AG04450 (cell line): ENCODE results near the gene TACC3. TPM values are rescaled to one million over a fixed set of nuclear protein-coding genes. Genes with fewer than 3 reads are reported as not detected.

Experiments used
- CTCF ChIA-PET: fragments of 300-600, 350-600 bp; formaldehyde crosslinking; extraction: SDS; loops from one replicate; lab custom pipeline; 2022; ENCODE audit warnings: antibody characterized with exemption, inconsistent platforms; lab: Charles Lee
- POLR2A ChIA-PET: fragments of 350-600 bp; formaldehyde crosslinking; extraction: SDS; loops from one replicate; lab custom pipeline; 2021; ENCODE audit warnings: antibody characterized with exemption, inconsistent platforms; lab: Yijun Ruan, JAX
- DNase-seq: peaks from one replicate; pipeline ENCODE4 v3.0.0-alpha.2; 2011; ENCODE audit warnings: low read depth, low spot score
- H3K27ac ChIP-seq: one replicate; pipeline ENCODE4 v1.5.1; 2012; ENCODE audit warnings: low read depth, low read length, control low read depth
- H3K27me3 ChIP-seq: one replicate; pipeline ENCODE4 v1.6.0; 2012; ENCODE audit warnings: low read length; ENCODE audit not compliant: control insufficient read depth, insufficient read depth
- H3K4me3 ChIP-seq: 2 replicates; pipeline ENCODE4 v1.5.1; 2011; ENCODE audit warnings: mild to moderate bottlenecking, low read depth, low read length, control low read depth
- H3K9me3 ChIP-seq: 2 replicates; pipeline ENCODE4 v1.5.1; 2012; ENCODE audit warnings: low read length; ENCODE audit not compliant: control insufficient read depth, insufficient read depth
- CTCF ChIP-seq: IDR thresholded peaks from 2 replicates; pipeline ENCODE4 v1.5.1; 2011; ENCODE audit warnings: low read depth, low read length, control low read depth, inconsistent platforms
- polyA plus RNA-seq: library from polyadenylated mRNA; depleted of rRNA; stranded (reverse); fragments of >200 nt; gene quantifications from 2 replicates; pipeline ENCODE4 v1.2.3, GENCODE V29; 2011

TACC3 gene
- polyA plus RNA-seq, 1 experiment, result 8.5 TPM

- Histone ChIP-seq H3K27me3 (no peaks in the 10 kb centered on the region), H3K27ac (no peak overlapping the region), H3K4me3 (no peak overlapping the region), H3K9me3 (no peaks in the 10 kb centered on the region)
- DNase-seq, result no peak
- POLR2A ChIA-PET, result interaction anchor here (0.7 kb wide), 1 partner anchor 9 kb away, joined by 3 read pairs; the partner anchor contains the start of gene SLBP
- CTCF ChIA-PET, result interaction anchor here (0.9 to 4.5 kb wide), 2 partner anchors 11 to 23 kb away, joined by 3 to 38 read pairs; no protein-coding TSS in a partner anchor
- TF ChIP-seq CTCF, result no peak
Measured at GRCh38 chr4:1703867-1704266, 17.5 kb upstream of the TACC3 start.

- Histone ChIP-seq H3K27me3 (no peaks in the 10 kb centered on the region), H3K4me3 (no peak overlapping the region), H3K9me3 (no peaks in the 10 kb centered on the region), H3K27ac (no peak overlapping the region)
- no peak for TF ChIP-seq CTCF
- DNase-seq, result no peak
- POLR2A ChIA-PET, result no interaction called here
- CTCF ChIA-PET, result interaction anchor here (1.2 kb wide), 1 partner anchor 12 kb away, joined by 7 read pairs; no protein-coding TSS in a partner anchor
Measured at GRCh38 chr4:1705732-1706131, 15.6 kb upstream of the TACC3 start.

- no peak for DNase-seq
- ChIA-PET POLR2A (no interaction called here), CTCF (interaction anchor here (1.2 kb wide), 1 partner anchor 13 kb away, joined by 7 read pairs; no protein-coding TSS in a partner anchor)
- Histone ChIP-seq H3K4me3 (no peak overlapping the region), H3K9me3 (no peaks in the 10 kb centered on the region), H3K27me3 (no peaks in the 10 kb centered on the region), H3K27ac (no peak overlapping the region)
- no peak for TF ChIP-seq CTCF
Measured at GRCh38 chr4:1706358-1706757, 15.0 kb upstream of the TACC3 start.

GRCh38 chr4:1708581-1708980, 12.7 kb upstream of the TACC3 start:
- no peak for TF ChIP-seq CTCF
- POLR2A ChIA-PET, result interaction anchor here (1.7 kb wide), 1 partner anchor 12 kb away, joined by 4 read pairs; the partner anchor contains the start of genes TACC3 and TMEM129
- CTCF ChIA-PET, result interaction anchor here (2.1 to 2.7 kb wide), 2 partner anchors 15 to 18 kb away, joined by 8 to 33 read pairs; no protein-coding TSS in a partner anchor

GRCh38 chr4:1711055-1711570, 10.2 kb upstream of the TACC3 start:
- no peak for TF ChIP-seq CTCF
- Histone ChIP-seq H3K4me3 (peak overlapping the region; percentile 88), H3K9me3 (no peaks in the 10 kb centered on the region; the same call in 1 of the 2 replicates), H3K27me3 (no peaks in the 10 kb centered on the region), H3K27ac (peak overlapping the region; percentile 39)
- CTCF ChIA-PET, result interaction anchor here (1.3 to 1.5 kb wide), 2 partner anchors 18 kb away, joined by 4 to 8 read pairs; no protein-coding TSS in a partner anchor
- DNase-seq, result no peak
- POLR2A ChIA-PET, result interaction anchor here (0.5 to 2.1 kb wide), 3 partner anchors 10 to 18 kb away, joined by 4 to 21 read pairs (median 11); partner anchors contain the start of genes TACC3 and TMEM129

More at GRCh38 chr4:1708581-1708980, 12.7 kb upstream of the TACC3 start:
- H3K9me3 ChIP-seq, result no peaks in the 10 kb centered on the region; the same call in 1 of the 2 replicates
- DNase-seq, result no peak
- H3K4me3 ChIP-seq, result no peak overlapping the region
- H3K27me3 ChIP-seq, result no peaks in the 10 kb centered on the region
- no peak overlapping the region for H3K27ac ChIP-seq
